HFF-Myc (cell line): ENCODE results near the gene NMD3.

Experiments
- DNase-seq: peaks from one replicate; pipeline ENCODE4 v3.0.0-alpha.2; 2011; ENCODE audit warnings: low read depth; ENCODE audit errors: extremely low read depth
- H3K4me3 ChIP-seq: replicated peaks from 2 replicates; pipeline ENCODE4 v1.5.1; 2011; ENCODE audit warnings: low read depth, mild to moderate bottlenecking, control low read depth, low read length
- TF ChIP-seq, protein P1 (sequence below): IDR thresholded peaks from 2 replicates; pipeline ENCODE4 v1.5.1; 2012; ENCODE audit warnings: mild to moderate bottlenecking, low read depth, low read length, control low read depth; ENCODE audit errors: missing control alignments

NMD3 gene

GRCh38 chr3:161250116-161250515 is 29.0 kb downstream of the NMD3 start:
- DNase-seq, result no peak
- no peak overlapping the region for H3K4me3 ChIP-seq
- TF ChIP-seq, protein P1, sequence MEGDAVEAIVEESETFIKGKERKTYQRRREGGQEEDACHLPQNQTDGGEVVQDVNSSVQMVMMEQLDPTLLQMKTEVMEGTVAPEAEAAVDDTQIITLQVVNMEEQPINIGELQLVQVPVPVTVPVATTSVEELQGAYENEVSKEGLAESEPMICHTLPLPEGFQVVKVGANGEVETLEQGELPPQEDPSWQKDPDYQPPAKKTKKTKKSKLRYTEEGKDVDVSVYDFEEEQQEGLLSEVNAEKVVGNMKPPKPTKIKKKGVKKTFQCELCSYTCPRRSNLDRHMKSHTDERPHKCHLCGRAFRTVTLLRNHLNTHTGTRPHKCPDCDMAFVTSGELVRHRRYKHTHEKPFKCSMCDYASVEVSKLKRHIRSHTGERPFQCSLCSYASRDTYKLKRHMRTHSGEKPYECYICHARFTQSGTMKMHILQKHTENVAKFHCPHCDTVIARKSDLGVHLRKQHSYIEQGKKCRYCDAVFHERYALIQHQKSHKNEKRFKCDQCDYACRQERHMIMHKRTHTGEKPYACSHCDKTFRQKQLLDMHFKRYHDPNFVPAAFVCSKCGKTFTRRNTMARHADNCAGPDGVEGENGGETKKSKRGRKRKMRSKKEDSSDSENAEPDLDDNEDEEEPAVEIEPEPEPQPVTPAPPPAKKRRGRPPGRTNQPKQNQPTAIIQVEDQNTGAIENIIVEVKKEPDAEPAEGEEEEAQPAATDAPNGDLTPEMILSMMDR, result no peak

- TF ChIP-seq, protein P1, result no peak
- H3K4me3 ChIP-seq, result no peak overlapping the region
- DNase-seq, result no peak
Observed at GRCh38 chr3:161251716-161252115, 30.6 kb downstream of the NMD3 start.

- TF ChIP-seq, protein P1, result no peak
- no peak for DNase-seq
- no peak overlapping the region for H3K4me3 ChIP-seq
Observed at GRCh38 chr3:161252143-161252542, 31.0 kb downstream of the NMD3 start.

DNA sequence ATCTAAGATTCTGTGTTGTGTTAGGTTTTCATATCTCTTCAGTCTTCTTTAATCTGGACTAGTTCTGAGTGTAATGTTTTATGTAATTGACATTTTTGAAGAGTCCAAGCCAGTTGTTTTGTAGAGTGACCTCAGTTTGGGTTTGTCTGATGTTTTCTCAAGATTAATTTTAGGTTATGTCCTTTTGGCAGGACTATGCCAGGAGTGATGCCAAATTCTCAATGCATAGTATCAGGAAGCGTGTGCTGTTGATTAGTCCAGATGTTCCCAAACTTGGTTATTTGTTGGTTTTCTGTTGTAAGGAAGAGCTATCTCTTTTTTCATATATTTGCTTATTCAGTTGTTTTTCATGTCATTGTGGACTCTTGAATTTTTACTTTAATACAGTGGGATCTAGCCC is 32.6 kb downstream of the NMD3 start:
- no peak overlapping the region for H3K4me3 ChIP-seq
- TF ChIP-seq, protein P1, result no peak
- no peak for DNase-seq

- TF ChIP-seq, protein P1, result no peak
- DNase-seq, result no peak
- H3K4me3 ChIP-seq, result no peak overlapping the region
Observed at GRCh38 chr3:161254861-161255260, 33.8 kb downstream of the NMD3 start.

GRCh38 chr3:161263057-161263456 is 41.9 kb downstream of the NMD3 start:
- no peak overlapping the region for H3K4me3 ChIP-seq
- TF ChIP-seq, protein P1, result no peak
- DNase-seq, result no peak

- H3K4me3 ChIP-seq, result no peak overlapping the region
- no peak for DNase-seq
- TF ChIP-seq, protein P1, result no peak
Observed at GRCh38 chr3:161264852-161265251, 43.7 kb downstream of the NMD3 start.
